Aorta (tissue), 5 donors: ENCODE data around the gene ZNF70. TPM values are rescaled to one million over a fixed set of nuclear protein-coding genes. Genes with fewer than 3 reads are reported as not detected.
A peak's percentile ranks its signal among the peaks of the same experiment; 100 is the strongest.

Source experiments
- ATAC-seq: fragments of 200-7000 bp; cut with Tn5 transposase; one replicate; pipeline ENCODE4 v1.9.1; 2022; ENCODE audit warnings: moderate library complexity; ENCODE audit not compliant: low FRiP score
- DNase-seq, 2 donors: peaks; one replicate each; pipeline ENCODE4 v3.0.0-alpha.2; 2020
- H3K27ac ChIP-seq, 2 donors: one replicate each; pipeline ENCODE4 v1.5.1; 2013; ENCODE audit warnings: low read length in 2 of 2, mild to moderate bottlenecking in 2 of 2, moderate library complexity in 2 of 2, control low read depth in 1 of 2, inconsistent platforms in 1 of 2, low read depth in 1 of 2
- H3K27me3 ChIP-seq, 2 donors: one replicate each; pipeline ENCODE4 v1.6.1; 2013; ENCODE audit warnings: control low read depth in 1 of 2, low read length in 1 of 2, mild to moderate bottlenecking in 1 of 2, moderate library complexity in 1 of 2; ENCODE audit not compliant: insufficient read depth in 2 of 2, control insufficient read depth in 1 of 2
- H3K36me3 ChIP-seq, 2 donors: one replicate each; pipeline ENCODE4 v1.6.1; 2013; ENCODE audit warnings: control low read depth in 1 of 2, low read length in 1 of 2, mild to moderate bottlenecking in 1 of 2; ENCODE audit not compliant: insufficient read depth in 2 of 2, control insufficient read depth in 1 of 2
- H3K4me1 ChIP-seq, 2 donors: one replicate each; pipeline ENCODE4 v1.6.1; 2013; ENCODE audit warnings: low read length in 2 of 2, control low read depth in 1 of 2, mild to moderate bottlenecking in 1 of 2, moderate library complexity in 1 of 2; ENCODE audit not compliant: insufficient read depth in 2 of 2, control insufficient read depth in 1 of 2
- H3K4me3 ChIP-seq, 2 donors: one replicate each; pipeline ENCODE4 v1.5.1; 2013; ENCODE audit warnings: low read length in 2 of 2, control low read depth in 1 of 2, mild to moderate bottlenecking in 1 of 2
- H3K9me3 ChIP-seq: one replicate; pipeline ENCODE4 v1.6.1; 2013; ENCODE audit warnings: mild to moderate bottlenecking, low read length; ENCODE audit not compliant: control insufficient read depth
- WGBS, 2 donors: extraction: QIAGEN DNeasy Blood & Tissue Kit; methylation state at CpG; one replicate each; pipeline ENCODE4 v1.1.7; 2013; 5-methylcytosine and 5-hydroxymethylcytosine counted together
- intact Hi-C, 2 donors: fragments of 100-400 bp; cut with DNase I; formaldehyde crosslinking; loops; one replicate each; pipeline versions ENCODE4 v1.14.2 to v1.15.0; 2022
- polyA plus RNA-seq, 2 donors: library from polyadenylated mRNA; stranded (reverse); fragments of 200-250 nt; gene quantifications; one replicate each; pipeline ENCODE4 v1.2.3, GENCODE V29; 2013
- total RNA-seq, 2 donors: library from RNA; stranded (reverse); fragmentation: NEBNext Ultra II Directional; extraction: Animal tissue kit (Norgen Biotek cat#: 25700); gene quantifications; one replicate each; pipeline ENCODE4 v1.2.1, GENCODE V29; 2021
- donor health status: healthy with polysubstance abuse.
- donor health status: Bipolar disorder and iron deficiency.
- donor health status: DM: no; HTN: no; CAD: no.
- donor health status: DM: no; HTN: no; CAD: no.
- donor health status: DM: yes; HTN: yes; CAD: no.

Gene ZNF70
- total and polyA plus RNA-seq, 4 donors, result 1.4 to 14.0 (median 6.7) TPM

- Histone ChIP-seq H3K27ac (no peak overlapping the region), H3K4me1 (no peaks in the 10 kb centered on the region), H3K27me3 (no peaks in the 10 kb centered on the region), H3K9me3 (no peaks in the 10 kb centered on the region), H3K4me3 (no peak overlapping the region), H3K36me3 (no peaks in the 10 kb centered on the region)
- DNase-seq (no peak), ATAC-seq (no peak)
- intact Hi-C loops, result no loop called here
- WGBS, 2 donors, result 86 to 87% methylated on average over 15 of the region's 15 CpGs
These were observed 30.2 kb upstream of the ZNF70 start for GRCh38 chr22:23781065-23781464.

- Histone ChIP-seq H3K4me1 (no peaks in the 10 kb centered on the region), H3K27me3 (no peaks in the 10 kb centered on the region), H3K27ac (no peak overlapping the region), H3K9me3 (no peaks in the 10 kb centered on the region), H3K4me3 (no peak overlapping the region), H3K36me3 (no peaks in the 10 kb centered on the region)
- no peak for DNase-seq
- ATAC-seq, result no peak
- 91 to 92% methylated on average over 20 of the region's 20 CpGs for WGBS, 2 donors
- intact Hi-C loops, result no loop called here
These were observed 29.3 kb upstream of the ZNF70 start for GRCh38 chr22:23780146-23780748.

GRCh38 chr22:23779731-23780130 is 28.8 kb upstream of the ZNF70 start:
- DNase-seq (no peak), ATAC-seq (no peak)
- no peaks in the 10 kb centered on the region for H3K9me3 ChIP-seq
- H3K4me3 ChIP-seq, result no peak overlapping the region
- H3K27me3 ChIP-seq, result no peaks in the 10 kb centered on the region
- 89 to 95% methylated on average over 5 of the region's 5 CpGs for WGBS, 2 donors
- H3K27ac ChIP-seq, result no peak overlapping the region
- H3K4me1 ChIP-seq, result no peaks in the 10 kb centered on the region
- intact Hi-C loops, result no loop called here
- H3K36me3 ChIP-seq, result no peaks in the 10 kb centered on the region

GRCh38 chr22:23779083-23779482 is 28.2 kb upstream of the ZNF70 start:
- no peaks in the 10 kb centered on the region for H3K4me1 ChIP-seq
- no peak overlapping the region for H3K27ac ChIP-seq
- DNase-seq (no peak), ATAC-seq (no peak)
- no peak overlapping the region for H3K4me3 ChIP-seq
- no peaks in the 10 kb centered on the region for H3K27me3 ChIP-seq
- WGBS, 2 donors, result 92% methylated on average over 16 of the region's 16 CpGs
- H3K36me3 ChIP-seq, result no peaks in the 10 kb centered on the region
- intact Hi-C loops, result no loop called here
- H3K9me3 ChIP-seq, result no peaks in the 10 kb centered on the region

GRCh38 chr22:23778577-23778900 is 27.6 kb upstream of the ZNF70 start:
- DNase-seq, result no peak
- intact Hi-C loops, result no loop called here
- 93 to 95% methylated on average over 3 of the region's 3 CpGs for WGBS, 2 donors

GRCh38 chr22:23777776-23778576 is 27.1 kb upstream of the ZNF70 start:
- 64 to 70% methylated on average over 11 of the region's 11 CpGs for WGBS, 2 donors
- H3K27me3 ChIP-seq, result no peaks in the 10 kb centered on the region
- ATAC-seq, result peak; percentile 6
- no peaks in the 10 kb centered on the region for H3K36me3 ChIP-seq
- H3K4me3 ChIP-seq, result no peak overlapping the region
- DNase-seq, result no peak
- no peak overlapping the region for H3K27ac ChIP-seq
- intact Hi-C loops, result no loop called here
- no peaks in the 10 kb centered on the region for H3K4me1 ChIP-seq
- H3K9me3 ChIP-seq, result no peaks in the 10 kb centered on the region

More at GRCh38 chr22:23778577-23778900, 27.6 kb upstream of the ZNF70 start:
- no peaks in the 10 kb centered on the region for H3K9me3 ChIP-seq
- no peaks in the 10 kb centered on the region for H3K36me3 ChIP-seq
- no peak overlapping the region for H3K4me3 ChIP-seq
- H3K27ac ChIP-seq, result no peak overlapping the region
- no peaks in the 10 kb centered on the region for H3K4me1 ChIP-seq
- no peak for ATAC-seq
- no peaks in the 10 kb centered on the region for H3K27me3 ChIP-seq

- no peaks in the 10 kb centered on the region for H3K4me1 ChIP-seq
- WGBS, 2 donors, result 83 to 87% methylated on average over 3 of the region's 3 CpGs
These were observed 25.0 kb upstream of the ZNF70 start for GRCh38 chr22:23775779-23776375.

GRCh38 chr22:23774922-23775436 is 24.1 kb upstream of the ZNF70 start:
- WGBS, 2 donors, result 68 to 75% methylated on average over 2 of the region's 2 CpGs

More at GRCh38 chr22:23775779-23776375, 25.0 kb upstream of the ZNF70 start:
- intact Hi-C loops, result no loop called here
- no peaks in the 10 kb centered on the region for H3K36me3 ChIP-seq
- no peak overlapping the region for H3K4me3 ChIP-seq
- no peak overlapping the region for H3K27ac ChIP-seq
- H3K27me3 ChIP-seq, result no peaks in the 10 kb centered on the region
- DNase-seq (no peak), ATAC-seq (no peak)
- no peaks in the 10 kb centered on the region for H3K9me3 ChIP-seq

More at GRCh38 chr22:23774922-23775436, 24.1 kb upstream of the ZNF70 start:
- no peaks in the 10 kb centered on the region for H3K4me1 ChIP-seq
- H3K4me3 ChIP-seq, result no peak overlapping the region
- DNase-seq (no peak), ATAC-seq (no peak)
- H3K36me3 ChIP-seq, result no peaks in the 10 kb centered on the region
- no peak overlapping the region for H3K27ac ChIP-seq
- H3K27me3 ChIP-seq, result no peaks in the 10 kb centered on the region
- no peaks in the 10 kb centered on the region for H3K9me3 ChIP-seq
- intact Hi-C loops, result no loop called here
